BJ (cell line): ENCODE data around the gene GPR180. TPM values are rescaled to one million over a fixed set of nuclear protein-coding genes. Genes with fewer than 3 reads are reported as not detected.
"Not testable (repeated sequence)": the region's sequence is repeated elsewhere in the genome, so short reads cannot be mapped to it uniquely, and the experiment has no call there.

ENCODE experiments used
- CTCF ChIA-PET: fragments of 350-600 bp; formaldehyde crosslinking; extraction: SDS; loops from one replicate; lab custom pipeline; 2021; ENCODE audit warnings: antibody characterized with exemption, inconsistent platforms; lab: Yijun Ruan, JAX
- POLR2A ChIA-PET: fragments of 300-600 bp; sonication (Branson Sonifier 250); formaldehyde crosslinking; extraction: SDS; loops from one replicate; lab custom pipeline; 2021; ENCODE audit warnings: antibody characterized with exemption; lab: Charles Lee
- DNase-seq: peaks from one replicate; pipeline ENCODE4 v3.0.0-alpha.2; 2011; ENCODE audit warnings: low read depth
- H3K27me3 ChIP-seq: 2 replicates; pipeline ENCODE4 v1.6.0; 2011; ENCODE audit warnings: low read length; ENCODE audit not compliant: control insufficient read depth, insufficient read depth
- H3K36me3 ChIP-seq: 2 replicates; pipeline ENCODE4 v1.5.1; 2011; ENCODE audit warnings: low read length; ENCODE audit not compliant: control insufficient read depth, insufficient read depth
- H3K4me3 ChIP-seq: 2 replicates; pipeline ENCODE4 v1.5.1; 2011; ENCODE audit warnings: low read depth, mild to moderate bottlenecking, control low read depth, low read length
- polyA plus RNA-seq: library from polyadenylated mRNA; depleted of rRNA; stranded (reverse); fragments of >200 nt; gene quantifications from 2 replicates; pipeline ENCODE4 v1.2.3, GENCODE V29; 2011
- TF ChIP-seq, protein P1 (sequence below): IDR thresholded peaks from 2 replicates; pipeline ENCODE4 v1.5.1; 2011; ENCODE audit warnings: low read depth, mild to moderate bottlenecking, control low read depth, inconsistent platforms, low read length, moderate library complexity; ENCODE audit not compliant: insufficient read depth

Gene GPR180
- polyA plus RNA-seq, 1 experiment: 2.4 TPM

GRCh38 chr13:94623316-94623715 is 21.7 kb downstream of the GPR180 start:
- H3K36me3 ChIP-seq: peaks cover 4% of the 10 kb centered on the region
- CTCF ChIA-PET: no interaction called here
- POLR2A ChIA-PET: no interaction called here
- no peaks in the 10 kb centered on the region for H3K27me3 ChIP-seq
- no peak overlapping the region for H3K4me3 ChIP-seq
- TF ChIP-seq, protein P1, sequence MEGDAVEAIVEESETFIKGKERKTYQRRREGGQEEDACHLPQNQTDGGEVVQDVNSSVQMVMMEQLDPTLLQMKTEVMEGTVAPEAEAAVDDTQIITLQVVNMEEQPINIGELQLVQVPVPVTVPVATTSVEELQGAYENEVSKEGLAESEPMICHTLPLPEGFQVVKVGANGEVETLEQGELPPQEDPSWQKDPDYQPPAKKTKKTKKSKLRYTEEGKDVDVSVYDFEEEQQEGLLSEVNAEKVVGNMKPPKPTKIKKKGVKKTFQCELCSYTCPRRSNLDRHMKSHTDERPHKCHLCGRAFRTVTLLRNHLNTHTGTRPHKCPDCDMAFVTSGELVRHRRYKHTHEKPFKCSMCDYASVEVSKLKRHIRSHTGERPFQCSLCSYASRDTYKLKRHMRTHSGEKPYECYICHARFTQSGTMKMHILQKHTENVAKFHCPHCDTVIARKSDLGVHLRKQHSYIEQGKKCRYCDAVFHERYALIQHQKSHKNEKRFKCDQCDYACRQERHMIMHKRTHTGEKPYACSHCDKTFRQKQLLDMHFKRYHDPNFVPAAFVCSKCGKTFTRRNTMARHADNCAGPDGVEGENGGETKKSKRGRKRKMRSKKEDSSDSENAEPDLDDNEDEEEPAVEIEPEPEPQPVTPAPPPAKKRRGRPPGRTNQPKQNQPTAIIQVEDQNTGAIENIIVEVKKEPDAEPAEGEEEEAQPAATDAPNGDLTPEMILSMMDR: no peak
- DNase-seq: no peak

- ChIA-PET CTCF (interaction anchor here (3.4 kb wide), 1 partner anchor 11 kb away, joined by 13 read pairs; no protein-coding TSS in a partner anchor), POLR2A (no interaction called here)
- H3K36me3 ChIP-seq: peaks cover 1% of the 10 kb centered on the region; the same call in 1 of the 2 replicates
- DNase-seq: no peak
- H3K27me3 ChIP-seq: no peaks in the 10 kb centered on the region
- H3K4me3 ChIP-seq: no peak overlapping the region
- TF ChIP-seq, protein P1: no peak
Observed at GRCh38 chr13:94630858-94631257, 29.2 kb downstream of the GPR180 start.

- Histone ChIP-seq H3K4me3 (no peak overlapping the region), H3K36me3 (peaks cover 1% of the 10 kb centered on the region; the same call in 1 of the 2 replicates), H3K27me3 (no peaks in the 10 kb centered on the region)
- TF ChIP-seq, protein P1: no peak
- no peak for DNase-seq
- CTCF ChIA-PET: no interaction called here
- POLR2A ChIA-PET: no interaction called here
Observed at GRCh38 chr13:94632226-94632980, 30.7 kb downstream of the GPR180 start.

GRCh38 chr13:94636096-94636495 is 34.4 kb downstream of the GPR180 start:
- H3K36me3 ChIP-seq, H3K27me3 ChIP-seq, POLR2A ChIA-PET, DNase-seq, H3K4me3 ChIP-seq: not testable (repeated sequence)
- CTCF ChIA-PET: interaction anchor here (1.6 kb wide), 1 partner anchor 15 kb away, joined by 5 read pairs; no protein-coding TSS in a partner anchor

DNA sequence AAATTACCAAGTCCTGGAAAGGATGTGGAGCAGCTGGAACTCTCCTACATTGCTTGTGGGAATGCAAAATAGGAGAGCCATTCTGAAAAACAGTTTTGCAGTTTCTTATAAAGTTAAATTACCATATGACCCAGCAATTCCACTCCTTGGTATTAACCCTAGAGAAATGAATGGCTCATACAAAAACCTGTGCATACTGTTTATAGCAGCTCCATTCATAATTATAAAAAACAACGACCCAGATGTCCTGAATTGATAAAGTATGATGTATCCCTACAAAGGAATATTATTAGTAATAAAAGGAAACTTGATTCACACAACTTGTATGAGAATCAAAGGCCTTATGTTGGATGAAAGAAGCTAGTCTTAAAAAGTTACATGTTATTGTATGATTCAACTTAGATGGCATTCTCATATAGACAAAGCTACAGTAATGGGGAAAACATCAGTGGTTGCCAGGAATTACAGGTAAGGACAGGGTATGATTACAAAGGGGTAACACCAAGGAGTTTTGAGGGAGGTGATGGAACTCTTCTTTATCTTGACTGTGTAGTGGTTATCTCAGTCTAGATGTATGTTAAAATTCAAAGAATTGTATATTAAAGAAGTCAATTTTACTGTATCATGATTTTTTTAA is 35.4 kb downstream of the GPR180 start:
- H3K4me3 ChIP-seq: no peak overlapping the region
- no peak for DNase-seq
- no peaks in the 10 kb centered on the region for H3K36me3 ChIP-seq
- CTCF ChIA-PET: interaction anchor here (1.6 kb wide), 1 partner anchor 16 kb away, joined by 5 read pairs; no protein-coding TSS in a partner anchor
- POLR2A ChIA-PET: interaction anchor here (0.6 kb wide), 1 partner anchor 33 kb away, joined by 6 read pairs; no protein-coding TSS in a partner anchor
- TF ChIP-seq, protein P1: no peak
- H3K27me3 ChIP-seq: no peaks in the 10 kb centered on the region

DNA sequence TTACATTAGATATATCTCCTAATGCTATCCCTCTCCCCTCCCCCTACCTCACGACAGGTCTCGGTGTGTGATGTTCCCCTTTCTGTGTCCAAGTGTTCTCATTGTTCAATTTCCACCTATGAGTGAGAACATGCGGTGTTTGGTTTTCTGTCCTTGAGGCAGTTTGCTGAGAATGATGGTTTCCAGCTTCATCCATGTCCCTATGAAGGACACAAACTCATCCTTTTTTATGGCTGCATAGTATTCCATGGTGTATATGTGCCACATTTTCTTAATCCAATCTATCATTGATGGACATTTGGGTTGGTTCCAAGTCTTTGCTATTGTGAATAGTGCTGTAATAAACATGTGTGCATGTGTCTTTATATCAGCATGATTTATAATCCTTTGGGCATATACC is 36.0 kb downstream of the GPR180 start:
- CTCF ChIA-PET: interaction anchor here (1.6 kb wide), 1 partner anchor 17 kb away, joined by 5 read pairs; no protein-coding TSS in a partner anchor

More for the DNA sequence above, 36.0 kb downstream of the GPR180 start:
- DNase-seq, H3K4me3 ChIP-seq, POLR2A ChIA-PET, H3K36me3 ChIP-seq, H3K27me3 ChIP-seq: not testable (repeated sequence)
